Measurements from ENCODE around the gene COL16A1.

DNA sequence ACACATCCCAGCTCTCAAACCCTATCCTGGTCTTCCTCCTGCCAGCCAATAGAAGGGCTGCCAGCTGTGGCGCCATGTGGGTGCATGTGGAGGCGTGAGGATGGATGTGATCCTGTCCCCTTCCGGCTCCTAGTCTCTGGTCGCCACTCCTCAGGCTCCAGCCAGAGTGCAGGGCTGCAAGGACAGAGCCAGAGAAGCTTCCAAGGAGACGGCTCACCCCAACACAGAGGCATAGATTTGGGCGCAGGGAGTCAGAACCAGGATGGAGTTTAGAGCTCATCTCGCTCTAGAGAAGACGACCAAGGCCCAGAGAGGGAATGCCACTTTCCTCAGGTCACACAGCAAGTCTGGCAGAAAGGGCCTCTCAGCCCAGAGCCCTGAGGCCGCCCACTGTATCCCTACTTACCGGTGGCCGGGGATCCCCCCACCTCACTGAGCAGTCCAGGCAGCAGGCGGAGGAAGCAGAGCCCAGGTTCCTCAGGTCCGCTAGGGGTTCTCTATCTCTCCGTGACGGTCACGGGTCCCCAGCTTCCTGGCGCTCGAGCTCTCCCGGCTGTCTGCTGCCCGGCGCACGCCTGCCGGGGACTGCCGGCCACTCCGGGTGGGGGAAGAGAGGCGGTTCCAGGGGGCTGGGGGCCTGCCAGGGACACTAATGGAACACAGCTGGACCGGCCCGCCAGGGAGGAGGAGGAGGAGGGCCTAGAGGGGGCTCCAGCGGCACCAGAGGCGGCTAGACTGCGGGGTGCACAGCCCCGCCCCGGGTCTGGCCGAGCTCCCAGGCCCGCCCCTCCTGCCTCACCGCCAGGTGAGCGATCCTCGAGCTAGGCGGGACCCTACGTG is at the start of gene COL16A1:
- TF ChIP-seq, protein P1, sequence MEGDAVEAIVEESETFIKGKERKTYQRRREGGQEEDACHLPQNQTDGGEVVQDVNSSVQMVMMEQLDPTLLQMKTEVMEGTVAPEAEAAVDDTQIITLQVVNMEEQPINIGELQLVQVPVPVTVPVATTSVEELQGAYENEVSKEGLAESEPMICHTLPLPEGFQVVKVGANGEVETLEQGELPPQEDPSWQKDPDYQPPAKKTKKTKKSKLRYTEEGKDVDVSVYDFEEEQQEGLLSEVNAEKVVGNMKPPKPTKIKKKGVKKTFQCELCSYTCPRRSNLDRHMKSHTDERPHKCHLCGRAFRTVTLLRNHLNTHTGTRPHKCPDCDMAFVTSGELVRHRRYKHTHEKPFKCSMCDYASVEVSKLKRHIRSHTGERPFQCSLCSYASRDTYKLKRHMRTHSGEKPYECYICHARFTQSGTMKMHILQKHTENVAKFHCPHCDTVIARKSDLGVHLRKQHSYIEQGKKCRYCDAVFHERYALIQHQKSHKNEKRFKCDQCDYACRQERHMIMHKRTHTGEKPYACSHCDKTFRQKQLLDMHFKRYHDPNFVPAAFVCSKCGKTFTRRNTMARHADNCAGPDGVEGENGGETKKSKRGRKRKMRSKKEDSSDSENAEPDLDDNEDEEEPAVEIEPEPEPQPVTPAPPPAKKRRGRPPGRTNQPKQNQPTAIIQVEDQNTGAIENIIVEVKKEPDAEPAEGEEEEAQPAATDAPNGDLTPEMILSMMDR (IDR thresholded peaks at IDR 0.05; ENCODE audit: low read length) = no peak
- TF ChIP-seq EZH2phosphoT487 (IDR thresholded peaks at IDR 0.05; ENCODE audit: low read length) (no peak), EZH2 (optimal IDR thresholded peaks at IDR 0.05; ENCODE audit: low read depth, low read length) (no peak)

All from MM.1S (cell line).